HepG2 (cell line): Measurements from ENCODE around the gene ZNF324B. TPM values are rescaled to one million over a fixed set of nuclear protein-coding genes. Genes with fewer than 3 reads are reported as not detected.
A peak's percentile ranks its signal among the peaks of the same experiment; 100 is the strongest.

Experiments used
- CBFB ChIP-seq: sonication (generic); formaldehyde crosslinking; IDR thresholded peaks from 2 replicates; pipeline ENCODE4 v1.4.0; 2020; ENCODE audit warnings: missing genetic modification reagents
- DMTF1 ChIP-seq: sonication (generic); formaldehyde crosslinking; IDR thresholded peaks from 2 replicates; pipeline ENCODE4 v1.4.0; 2020; ENCODE audit warnings: mild to moderate bottlenecking, missing genetic modification reagents
- E2F1 ChIP-seq: sonication (generic); formaldehyde crosslinking; IDR thresholded peaks from 2 replicates; pipeline ENCODE4 v1.5.0; 2020; ENCODE audit warnings: missing genetic modification reagents
- ETV6 ChIP-seq: sonication (generic); formaldehyde crosslinking; conservative IDR thresholded peaks from 2 replicates; pipeline ENCODE4 v1.4.0; 2020; ENCODE audit warnings: missing genetic modification reagents
- IKZF1 ChIP-seq: fragments of 450-650 bp; IDR thresholded peaks from 2 replicates; pipeline ENCODE4 v1.7.1; 2016
- JUNB ChIP-seq: sonication (generic); formaldehyde crosslinking; IDR thresholded peaks from 2 replicates; pipeline ENCODE4 v1.8.0; 2022; ENCODE audit warnings: missing genetic modification reagents, mild to moderate bottlenecking, borderline replicate concordance
- KLF15 ChIP-seq: sonication (generic); formaldehyde crosslinking; IDR thresholded peaks from 2 replicates; pipeline ENCODE4 v1.8.1; 2023; ENCODE audit warnings: borderline replicate concordance, mild to moderate bottlenecking, inconsistent platforms, missing genetic modification reagents, mixed read lengths
- RAD21 ChIP-seq: fragments of 450-650 bp; formaldehyde crosslinking; IDR thresholded peaks from 2 replicates; pipeline ENCODE4 v1.5.0; 2020; ENCODE audit warnings: mild to moderate bottlenecking
- RFXANK ChIP-seq: IDR thresholded peaks from 2 replicates; pipeline ENCODE4 v1.6.1; 2016
- SALL2 ChIP-seq: sonication (generic); formaldehyde crosslinking; IDR thresholded peaks from 2 replicates; pipeline ENCODE4 v1.8.1; 2023; ENCODE audit warnings: mild to moderate bottlenecking, missing genetic modification reagents, inconsistent platforms
- TBX2 ChIP-seq: sonication (generic); formaldehyde crosslinking; IDR thresholded peaks from 2 replicates; pipeline ENCODE4 v1.5.0; 2020; ENCODE audit warnings: missing genetic modification reagents, mild to moderate bottlenecking, borderline replicate concordance
- TCF12 ChIP-seq, 2 experiments: fragments of 450-650 bp in 1 of 2; sonication (generic) in 1 of 2; formaldehyde crosslinking in 1 of 2; IDR thresholded peaks; 2 replicates each; pipeline versions ENCODE4 v1.6.1 to v1.8.0; 2017 to 2022; ENCODE audit warnings: antibody characterized with exemption in 1 of 2, mild to moderate bottlenecking in 1 of 2, missing genetic modification reagents in 1 of 2, moderate library complexity in 1 of 2
- ZNF101 ChIP-seq: sonication (generic); formaldehyde crosslinking; IDR thresholded peaks from 2 replicates; pipeline ENCODE4 v1.4.0; 2020; ENCODE audit warnings: mild to moderate bottlenecking, low read depth, missing genetic modification reagents, borderline replicate concordance
- ZNF207 ChIP-seq: fragments of 450-650 bp; IDR thresholded peaks from 2 replicates; pipeline ENCODE4 v1.6.1; 2016; ENCODE audit warnings: antibody characterized with exemption, borderline replicate concordance
- ZNF263 ChIP-seq: sonication (generic); formaldehyde crosslinking; IDR thresholded peaks from 2 replicates; pipeline ENCODE4 v1.4.0; 2020; ENCODE audit warnings: missing genetic modification reagents
- ZNF280D ChIP-seq: sonication (generic); formaldehyde crosslinking; IDR thresholded peaks from 2 replicates; pipeline ENCODE4 v1.5.1; 2020; ENCODE audit warnings: mild to moderate bottlenecking, missing genetic modification reagents
- ZNF530 ChIP-seq: sonication (generic); formaldehyde crosslinking; IDR thresholded peaks from 2 replicates; pipeline ENCODE4 v1.5.0; 2020; ENCODE audit warnings: low read depth, mild to moderate bottlenecking, missing genetic modification reagents
- ZNF576 ChIP-seq: sonication (generic); formaldehyde crosslinking; IDR thresholded peaks from 2 replicates; pipeline ENCODE4 v1.4.0; 2020; ENCODE audit warnings: mild to moderate bottlenecking, missing genetic modification reagents
- ZNF629 ChIP-seq: sonication (generic); formaldehyde crosslinking; conservative IDR thresholded peaks from 2 replicates; pipeline ENCODE4 v1.5.0; 2020; ENCODE audit warnings: missing genetic modification reagents
- ZNF782 ChIP-seq: sonication (generic); formaldehyde crosslinking; IDR thresholded peaks from 2 replicates; pipeline ENCODE4 v1.4.0; 2020; ENCODE audit warnings: missing genetic modification reagents, mild to moderate bottlenecking, borderline replicate concordance
- polyA plus RNA-seq, 8 experiments: library from polyadenylated mRNA; depleted of rRNA in 3 of 8; stranded (reverse) in 7 of 8; unstranded in 1 of 8; fragments of >200 nt; fragmentation: Illumina TruSeq in 4 of 8; extraction: Trizol in 4 of 8; gene quantifications; 2 replicates each; pipeline versions ENCODE4 v1.2.1 to v1.2.3, GENCODE V29; 2011 to 2016; ENCODE audit warnings: low read depth in 4 of 8, missing spikeins in 1 of 8, mixed read lengths in 1 of 8; ENCODE audit not compliant: insufficient read depth in 1 of 8
- total RNA-seq, 5 experiments: library from RNA; depleted of rRNA; stranded (reverse); fragments of >200 nt; fragmentation: Illumina TruSeq; extraction: Trizol; gene quantifications; 2 replicates each; pipeline ENCODE4 v1.2.3, GENCODE V29; 2016; ENCODE audit warnings: low read depth in 1 of 5
- TF ChIP-seq, protein P1 (sequence below): sonication (generic); formaldehyde crosslinking; IDR thresholded peaks from 2 replicates; pipeline ENCODE4 v1.8.1; 2023; ENCODE audit warnings: mild to moderate bottlenecking, missing genetic modification reagents

The ZNF324B gene
- total and polyA plus RNA-seq, 2 of the 13 experiments (the other 11 are each of a cell fraction or from before 2014, with no cell fraction given) = 0.53 to 3.0 TPM

- TF ChIP-seq RAD21 (CRISPR knock-in tag) (no peak), TBX2 (CRISPR knock-in tag) (peak; percentile 74; the same call in 1 of the 2 replicates), ZNF782 (no peak), CBFB (no peak), ZNF280D (CRISPR knock-in tag) (no peak), ZNF207 (no peak), IKZF1 (no peak), DMTF1 (CRISPR knock-in tag) (no peak), KLF15 (CRISPR knock-in tag) (no peak), TCF12 (IDR thresholded peaks at IDR 0.05) (no peak), TCF12 (CRISPR knock-in tag; IDR thresholded peaks at IDR 0.05) (no peak), ETV6 (no peak), ZNF263 (no peak), JUNB (no peak), E2F1 (peak; percentile 55; the same call in 1 of the 2 replicates), ZNF629 (no peak), ZNF101 (CRISPR knock-in tag) (no peak), ZNF576 (no peak), RFXANK (CRISPR knock-in tag) (0 out of 2 replicates have a peak, but pooled peaks have one; percentile 60), ZNF530 (CRISPR knock-in tag) (no peak), SALL2 (CRISPR knock-in tag) (no peak)
- TF ChIP-seq, protein P1, sequence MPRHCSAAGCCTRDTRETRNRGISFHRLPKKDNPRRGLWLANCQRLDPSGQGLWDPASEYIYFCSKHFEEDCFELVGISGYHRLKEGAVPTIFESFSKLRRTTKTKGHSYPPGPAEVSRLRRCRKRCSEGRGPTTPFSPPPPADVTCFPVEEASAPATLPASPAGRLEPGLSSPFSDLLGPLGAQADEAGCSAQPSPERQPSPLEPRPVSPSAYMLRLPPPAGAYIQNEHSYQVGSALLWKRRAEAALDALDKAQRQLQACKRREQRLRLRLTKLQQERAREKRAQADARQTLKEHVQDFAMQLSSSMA = no peak
These were observed 15.6 kb downstream of the ZNF324B start, which contains the start of gene ZNF324 (continued) for GRCh38 chr19:58466760-58467589.
